K562 (cell line): ENCODE data around the gene CAMK1D. TPM values are rescaled to one million over a fixed set of nuclear protein-coding genes. Genes with fewer than 3 reads are reported as not detected.

Experiments
- ATAC-seq: fragments of 200-7000 bp; cut with Tn5 transposase; 3 replicates; pipeline ENCODE4 v1.9.1; 2020; ENCODE audit warnings: moderate library complexity
- BruUV-seq: library from RNA; stranded (reverse); fragments of 400-500 nt; replicated peaks from 2 replicates; lab custom pipeline; 2021; lab: Mats Ljungman, UMichigan
- CTCF ChIA-PET: fragments of 300-600 bp; formaldehyde crosslinking; extraction: SDS; loops from one replicate; lab custom pipeline; 2021; ENCODE audit warnings: low intra/inter-chr PET ratio; lab: Yijun Ruan, JAX
- POLR2A ChIA-PET: fragments of 300-600, 350-650 bp; sonication (Branson Sonifier 250); formaldehyde crosslinking; extraction: SDS; loops from one replicate; lab custom pipeline; 2021; ENCODE audit warnings: antibody characterized with exemption, inconsistent platforms; lab: Yijun Ruan, JAX
- DNase-seq, 4 experiments: peaks; one replicate each; pipeline versions ENCODE4 v3.0.0 to v3.0.0-alpha.2; 2011 to 2018; ENCODE audit warnings: low spot score in 3 of 4, mixed read lengths in 3 of 4; ENCODE audit errors: extremely low read depth in 1 of 4
- FAIRE-seq: peaks from 2 replicates; lab custom pipeline; 2011; peaks lifted over from hg19 to GRCh38; lab: Jason Lieb, UNC
- H2AFZ ChIP-seq: 2 replicates; pipeline ENCODE4 v1.6.0; 2011; ENCODE audit warnings: low read depth, low read length, control low read depth, inconsistent platforms
- H3K27ac ChIP-seq: fragments of 200-600 bp; 3 replicates; pipeline ENCODE4 v1.8.0; 2011; ENCODE audit warnings: low read depth, mild to moderate bottlenecking, control low read depth, inconsistent platforms, low read length, moderate library complexity, mixed read lengths; ENCODE audit errors: extremely low read depth
- H3K27me3 ChIP-seq, 2 experiments: fragments of 300-600 bp in 1 of 2; 2 replicates in 1 of 2; 3 replicates in 1 of 2; pipeline versions ENCODE4 v1.6.0 to v1.8.0; 2011; ENCODE audit warnings: inconsistent platforms in 2 of 2, low read length in 2 of 2, mild to moderate bottlenecking in 1 of 2, mixed read lengths in 1 of 2, moderate library complexity in 1 of 2; ENCODE audit not compliant: control insufficient read depth in 2 of 2, insufficient read depth in 2 of 2
- H3K36me3 ChIP-seq: fragments of 300-600 bp; 3 replicates; pipeline ENCODE4 v1.8.0; 2011; ENCODE audit warnings: mild to moderate bottlenecking, low read length, inconsistent platforms; ENCODE audit not compliant: control insufficient read depth, insufficient read depth
- H3K4me1 ChIP-seq, 2 experiments: fragments of 200-600 bp in 1 of 2; replicated peaks in 1 of 2; 2 replicates in 1 of 2; 3 replicates in 1 of 2; pipeline versions ENCODE4 v1.5.1 to v1.8.0; 2011; ENCODE audit warnings: inconsistent platforms in 2 of 2, low read length in 2 of 2, mild to moderate bottlenecking in 1 of 2, mixed read lengths in 1 of 2, moderate library complexity in 1 of 2; ENCODE audit not compliant: control insufficient read depth in 2 of 2, insufficient read depth in 2 of 2
- H3K4me2 ChIP-seq: 2 replicates; pipeline ENCODE4 v1.6.1; 2011; ENCODE audit warnings: low read length, control low read depth, inconsistent platforms, mixed read lengths; ENCODE audit not compliant: insufficient read depth
- H3K4me3 ChIP-seq: fragments of 200-600 bp; sonication (generic), shearing (Covaris generic); 2 replicates; pipeline ENCODE4 v1.5.1; 2016; ENCODE audit warnings: control low read depth, inconsistent platforms
- H3K79me2 ChIP-seq: fragments of 200-600 bp; 3 replicates; pipeline ENCODE4 v1.8.0; 2011; ENCODE audit warnings: low read length, inconsistent platforms; ENCODE audit not compliant: control insufficient read depth, insufficient read depth
- H3K9ac ChIP-seq, 2 experiments: 2 replicates each; pipeline versions ENCODE4 v1.6.0 to v1.6.1; 2011; ENCODE audit warnings: low read depth in 2 of 2, low read length in 2 of 2, control low read depth in 1 of 2, inconsistent platforms in 1 of 2, mild to moderate bottlenecking in 1 of 2, mixed read lengths in 1 of 2; ENCODE audit not compliant: insufficient read depth in 1 of 2
- H3K9me1 ChIP-seq: one replicate; pipeline ENCODE4 v1.6.0; 2011; ENCODE audit warnings: inconsistent platforms, mild to moderate bottlenecking, low read length, moderate library complexity; ENCODE audit not compliant: control insufficient read depth, insufficient read depth
- H3K9me3 ChIP-seq: replicated peaks from 2 replicates; pipeline ENCODE4 v1.5.1; 2011; ENCODE audit warnings: low read depth, low read length, inconsistent platforms; ENCODE audit not compliant: control insufficient read depth, insufficient read depth
- H4K20me1 ChIP-seq: replicated peaks from 2 replicates; pipeline ENCODE4 v1.6.1; 2011; ENCODE audit warnings: low read length, inconsistent platforms, mixed read lengths; ENCODE audit not compliant: control insufficient read depth, insufficient read depth
- ASH1L ChIP-seq: fragments of 450-650 bp; IDR thresholded peaks from 2 replicates; pipeline ENCODE4 v1.6.1; 2018; ENCODE audit warnings: borderline replicate concordance, mild to moderate bottlenecking, low read depth; ENCODE audit not compliant: partially characterized antibody
- E2F3 ChIP-seq: fragments of 250-450 bp; sonication (Bioruptor Pico); IDR thresholded peaks from 2 replicates; pipeline ENCODE4 v1.4.0; 2020; ENCODE audit warnings: mild to moderate bottlenecking
- ETV6 ChIP-seq, 3 experiments: fragments of 150-350 bp in 1 of 3; sonication (generic) in 1 of 3; formaldehyde crosslinking in 1 of 3; IDR thresholded peaks; 2 replicates each; pipeline versions ENCODE4 v1.6.1 to v1.8.0; 2014 to 2022; ENCODE audit warnings: borderline replicate concordance in 2 of 3, low read depth in 2 of 3, antibody characterized with exemption in 1 of 3, low read length in 1 of 3, mild to moderate bottlenecking in 1 of 3, missing genetic modification reagents in 1 of 3
- KDM5B ChIP-seq: fragments of 200-600 bp; sonication (generic); IDR thresholded peaks from 2 replicates; pipeline ENCODE4 v1.6.1; 2012; ENCODE audit warnings: low read depth, mild to moderate bottlenecking, moderate library complexity, low read length, control low read depth, inconsistent platforms; ENCODE audit not compliant: insufficient replicate concordance
- MYNN ChIP-seq, 2 experiments: sonication (generic); formaldehyde crosslinking in 1 of 2; IDR thresholded peaks; 2 replicates each; pipeline versions ENCODE4 v1.5.0 to v1.6.1; 2016 to 2020; ENCODE audit warnings: antibody characterized with exemption in 1 of 2, missing genetic modification reagents in 1 of 2
- NFXL1 ChIP-seq: fragments of 450-650 bp; formaldehyde crosslinking; IDR thresholded peaks from 2 replicates; pipeline ENCODE4 v1.4.0; 2021; ENCODE audit warnings: mild to moderate bottlenecking
- PCBP1 ChIP-seq: fragments of 200-400 bp; formaldehyde crosslinking; IDR thresholded peaks from 2 replicates; pipeline ENCODE4 v1.6.1; 2018; ENCODE audit warnings: mild to moderate bottlenecking, low read depth, low read length; ENCODE audit not compliant: poor library complexity, severe bottlenecking
- PHF21A ChIP-seq: fragments of 450-650 bp; IDR thresholded peaks from 2 replicates; pipeline ENCODE4 v1.6.1; 2017; ENCODE audit warnings: low read depth, borderline replicate concordance
- PRPF4 ChIP-seq: fragments of 200-400 bp; formaldehyde crosslinking; IDR thresholded peaks from one replicate; pipeline ENCODE4 v1.6.1; 2017; ENCODE audit warnings: low read length, low read depth, mild to moderate bottlenecking; ENCODE audit not compliant: insufficient read depth, poor library complexity, severe bottlenecking
- ZEB2 ChIP-seq: fragments of 450-650 bp; IDR thresholded peaks from 2 replicates; pipeline ENCODE4 v1.6.1; 2016
- WGBS: fragments of 100-300 bp; shearing (Covaris generic); methylation state at CpG from one replicate; pipeline ENCODE4 v1.1.6; 2016; ENCODE audit warnings: low coverage, mixed read lengths; ENCODE audit not compliant: insufficient coverage; ENCODE audit errors: missing lambda C conversion rate; 5-methylcytosine and 5-hydroxymethylcytosine counted together
- in situ Hi-C: fragments of 300-500 bp; cut with MboI; formaldehyde crosslinking; loops from 4 replicates; pipeline ENCODE4 v1.15.0; 2018; ENCODE audit warnings: inconsistent platforms, mixed read lengths
- intact Hi-C: fragments of 100-400 bp; cut with micrococcal nuclease; formaldehyde crosslinking; loops from 2 replicates; pipeline ENCODE4 v1.14.2; 2022
- polyA plus RNA-seq, 8 experiments: library from polyadenylated mRNA; depleted of rRNA in 4 of 8; stranded (reverse) in 5 of 8; unstranded in 3 of 8; fragments of >200 nt; fragmentation: Nextera tagmentation in 2 of 8; fragmentation: Illumina TruSeq in 1 of 8; extraction: Ambion mirVana in 2 of 8; extraction: Trizol in 1 of 8; gene quantifications; 2 replicates each; pipeline versions ENCODE4 v1.2.1 to v1.2.3, GENCODE V29; 2011 to 2014; ENCODE audit warnings: inconsistent platforms in 1 of 8, missing spikeins in 1 of 8
- total RNA-seq, 7 experiments: library from RNA; depleted of rRNA in 6 of 7; stranded (reverse); fragments of >200 nt in 6 of 7; fragmentation: Illumina TruSeq in 2 of 7; extraction: Trizol in 2 of 7; gene quantifications; 2 replicates each; pipeline versions ENCODE4 v1.2.1 to v1.2.3, GENCODE V29; 2011 to 2021; ENCODE audit warnings: low replicate concordance in 1 of 7

Gene CAMK1D
- total and polyA plus RNA-seq, 9 of the 15 experiments (the other 6 are each of a cell fraction or from before 2014, with no cell fraction given) = 0.12 to 0.24 (median 0.20) TPM; not detected in 5

- TF ChIP-seq ETV6 (IDR thresholded peaks at IDR 0.05; ENCODE audit: borderline replicate concordance in 1 of 2, low read depth in 2 of 2, low read length in 1 of 2) = no peak
- TF ChIP-seq ETV6 (CRISPR knock-in tag; IDR thresholded peaks at IDR 0.05; ENCODE audit: borderline replicate concordance) = no peak
- no peak for TF ChIP-seq PCBP1
- no peak for TF ChIP-seq ASH1L
These were observed 450.4 kb downstream of the CAMK1D start (continued) for GRCh38 chr10:12799714-12800113.

- in situ Hi-C loops = no loop called here
- Histone ChIP-seq H3K4me1 (no peaks in the 10 kb centered on the region), H3K36me3 (no peaks in the 10 kb centered on the region), H3K27ac (no peak overlapping the region), H4K20me1 (no peaks in the 10 kb centered on the region; the same call in 1 of the 2 replicates), H3K4me3 (no peak overlapping the region), H2AFZ (no peak overlapping the region), H3K9me1 (no peaks in the 10 kb centered on the region), H3K9ac (no peak overlapping the region), H3K4me2 (no peak overlapping the region), H3K27me3 (peaks cover 0 to 19% of the 10 kb centered on the region in 2 experiments; a peak in 3 of 5 replicates), H3K9me3 (no peaks in the 10 kb centered on the region), H3K79me2 (no peaks in the 10 kb centered on the region)
- TF ChIP-seq MYNN (IDR thresholded peaks at IDR 0.05) (no peak), MYNN (CRISPR knock-in tag; IDR thresholded peaks at IDR 0.05) (no peak), KDM5B (no peak), PHF21A (no peak), E2F3 (CRISPR knock-in tag) (no peak), NFXL1 (CRISPR knock-in tag) (no peak), PRPF4 (no peak), ZEB2 (no peak)
- no peak for DNase-seq
- CTCF ChIA-PET = no interaction called here
- WGBS = 0% methylated on average over 4 of the region's 4 CpGs
- no TSS peak for BruUV-seq
- no peak for ATAC-seq
- POLR2A ChIA-PET = no interaction called here
- FAIRE-seq = no peak
- intact Hi-C loops = no loop called here
These were observed 451.0 kb downstream of the CAMK1D start for GRCh38 chr10:12800302-12800701.
